GM21367 (cell line): ENCODE results near the gene PILRB.
A peak's percentile ranks its signal among the peaks of the same experiment; 100 is the strongest.
"Not testable (repeated sequence)": the region's sequence is repeated elsewhere in the genome, so short reads cannot be mapped to it uniquely, and the experiment has no call there.

ENCODE experiments used
- ATAC-seq: cut with Tn5 transposase; IDR thresholded peaks from one replicate; pipeline ENCODE4 v1.9.1; 2021; ENCODE audit not compliant: unreplicated experiment

Gene PILRB

DNA sequence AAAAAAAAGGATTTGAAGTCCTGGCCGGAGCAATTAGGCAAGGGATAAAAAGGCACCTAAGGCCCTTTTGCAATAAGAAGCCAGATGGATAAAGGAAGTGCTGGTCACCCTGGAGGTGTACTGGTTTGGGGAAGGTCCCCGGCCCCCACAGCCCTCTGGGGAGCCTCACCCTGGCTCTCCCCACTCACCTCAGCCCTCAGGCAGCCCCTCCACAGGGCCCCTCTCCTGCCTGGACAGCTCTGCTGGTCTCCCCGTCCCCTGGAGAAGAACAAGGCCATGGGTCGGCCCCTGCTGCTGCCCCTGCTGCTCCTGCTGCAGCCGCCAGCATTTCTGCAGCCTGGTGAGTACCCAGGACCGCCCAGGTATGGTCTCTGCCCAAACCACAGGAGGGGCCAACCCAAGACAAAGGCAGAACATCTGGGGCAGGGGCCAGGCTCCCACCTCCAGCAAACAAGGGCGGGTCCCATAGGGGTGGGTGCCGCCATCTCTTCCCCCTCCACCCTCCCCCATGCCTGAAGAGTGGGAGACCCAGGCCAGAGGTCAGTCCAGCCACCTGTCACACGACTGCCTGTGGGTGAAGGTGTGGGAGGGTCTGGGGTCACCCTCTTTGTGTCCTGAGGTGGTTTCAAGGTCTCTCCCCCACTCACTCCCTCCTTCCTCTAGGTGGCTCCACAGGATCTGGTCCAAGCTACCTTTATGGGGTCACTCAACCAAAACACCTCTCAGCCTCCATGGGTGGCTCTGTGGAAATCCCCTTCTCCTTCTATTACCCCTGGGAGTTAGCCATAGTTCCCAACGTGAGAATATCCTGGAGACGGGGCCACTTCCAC lies at the start of gene PILRB:
PILRB (plus strand) TSS at position 91 of the 830 bp plus-strand sequence; CDS start at position 277, 186 bp downstream.
- no peak for ATAC-seq

DNA sequence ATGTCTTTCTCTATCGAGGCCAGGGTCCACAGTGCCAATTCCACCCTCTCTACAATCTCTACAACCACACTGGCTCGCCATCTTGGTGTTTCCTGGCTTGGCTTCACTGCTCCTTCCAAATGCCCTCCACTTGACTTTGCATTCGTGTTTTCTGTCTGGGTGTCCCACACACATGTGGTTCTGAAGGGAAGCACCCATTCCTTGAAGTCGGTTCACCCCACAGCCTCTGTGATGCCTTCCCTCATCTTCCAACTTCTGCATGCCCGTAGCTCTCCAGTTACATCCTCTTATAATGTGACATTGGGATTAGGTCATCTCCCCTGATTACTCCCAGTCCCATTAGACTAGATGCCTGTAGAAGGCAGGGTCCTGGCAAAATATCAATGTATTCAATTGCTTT lies 39.6 kb upstream of the PILRB start:
- ATAC-seq, result not testable (repeated sequence)

DNA sequence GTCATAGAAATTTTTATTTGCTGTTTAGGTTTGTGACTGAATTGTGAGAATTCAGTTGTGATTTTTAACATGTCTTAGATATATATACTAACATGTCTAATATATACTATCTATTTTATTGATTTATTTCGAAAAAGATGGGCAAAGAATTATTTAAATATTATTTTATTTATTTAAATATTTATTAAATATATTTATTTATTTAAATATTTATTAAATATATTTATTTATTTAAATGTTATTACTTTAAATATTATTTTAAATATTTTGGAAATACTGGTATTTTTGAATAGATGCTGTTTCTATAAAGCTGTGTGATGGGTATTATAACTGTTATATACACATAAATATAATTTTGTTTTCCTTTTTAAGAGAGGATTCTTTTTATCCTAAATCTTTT lies 36.3 kb upstream of the PILRB start:
- not testable (repeated sequence) for ATAC-seq

DNA sequence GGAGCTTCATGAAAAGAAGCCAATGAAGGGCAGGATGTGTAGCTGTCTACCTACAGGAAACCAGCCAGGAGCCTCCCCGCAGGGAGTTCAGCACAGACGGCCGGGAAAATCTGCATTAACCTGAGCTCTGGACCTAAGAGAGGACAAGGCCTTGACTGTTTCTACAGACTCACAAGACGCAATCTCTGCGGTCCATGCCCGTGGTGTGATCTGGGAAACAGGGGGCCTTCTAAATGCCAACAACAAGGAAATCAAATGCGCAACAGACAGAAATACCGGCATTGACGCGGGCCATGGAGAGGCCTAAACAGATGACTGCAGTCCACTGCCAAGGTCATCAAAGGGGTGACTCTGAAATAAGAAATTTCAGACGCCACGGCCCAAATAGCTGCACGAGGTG lies 33.7 kb upstream of the PILRB start:
- not testable (repeated sequence) for ATAC-seq

DNA sequence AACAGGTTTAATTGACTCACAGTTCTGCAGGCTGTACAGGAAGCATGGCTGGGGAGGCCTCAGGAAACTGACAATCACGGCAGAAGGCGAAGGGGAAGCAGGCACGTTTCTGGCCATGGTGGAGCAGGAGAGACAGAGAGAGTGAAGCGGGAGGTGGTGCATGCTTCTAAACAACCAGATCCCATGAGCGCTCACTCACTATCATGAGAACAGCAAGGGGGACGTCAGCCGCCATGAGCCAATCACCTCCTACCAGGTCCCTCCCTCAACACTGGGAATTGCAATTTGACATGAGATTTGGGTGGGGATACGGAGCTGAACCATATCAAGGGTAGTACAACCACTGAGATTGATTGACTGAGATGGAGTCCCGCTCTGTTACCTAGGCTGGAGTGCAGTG lies 32.2 kb upstream of the PILRB start:
- not testable (repeated sequence) for ATAC-seq

DNA sequence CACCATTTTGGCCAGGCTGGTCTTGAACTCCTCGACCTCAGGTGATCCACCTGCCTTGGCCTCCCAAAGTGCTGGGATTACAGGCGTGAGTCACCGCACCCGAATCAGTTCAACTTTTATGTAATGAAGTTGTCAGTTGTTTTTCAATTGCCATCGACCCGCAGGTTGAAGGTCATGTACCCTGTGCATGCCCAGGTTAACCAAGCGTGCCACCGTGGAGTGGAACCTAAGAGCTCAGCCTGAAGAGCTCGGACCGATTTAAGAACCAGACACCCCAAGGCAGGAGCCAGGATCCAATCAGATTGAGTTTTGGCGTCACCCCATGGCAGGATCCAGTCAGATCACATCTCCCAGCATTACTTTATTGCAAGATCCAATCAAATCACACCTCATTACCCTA lies 31.0 kb upstream of the PILRB start:
- not testable (repeated sequence) for ATAC-seq

DNA sequence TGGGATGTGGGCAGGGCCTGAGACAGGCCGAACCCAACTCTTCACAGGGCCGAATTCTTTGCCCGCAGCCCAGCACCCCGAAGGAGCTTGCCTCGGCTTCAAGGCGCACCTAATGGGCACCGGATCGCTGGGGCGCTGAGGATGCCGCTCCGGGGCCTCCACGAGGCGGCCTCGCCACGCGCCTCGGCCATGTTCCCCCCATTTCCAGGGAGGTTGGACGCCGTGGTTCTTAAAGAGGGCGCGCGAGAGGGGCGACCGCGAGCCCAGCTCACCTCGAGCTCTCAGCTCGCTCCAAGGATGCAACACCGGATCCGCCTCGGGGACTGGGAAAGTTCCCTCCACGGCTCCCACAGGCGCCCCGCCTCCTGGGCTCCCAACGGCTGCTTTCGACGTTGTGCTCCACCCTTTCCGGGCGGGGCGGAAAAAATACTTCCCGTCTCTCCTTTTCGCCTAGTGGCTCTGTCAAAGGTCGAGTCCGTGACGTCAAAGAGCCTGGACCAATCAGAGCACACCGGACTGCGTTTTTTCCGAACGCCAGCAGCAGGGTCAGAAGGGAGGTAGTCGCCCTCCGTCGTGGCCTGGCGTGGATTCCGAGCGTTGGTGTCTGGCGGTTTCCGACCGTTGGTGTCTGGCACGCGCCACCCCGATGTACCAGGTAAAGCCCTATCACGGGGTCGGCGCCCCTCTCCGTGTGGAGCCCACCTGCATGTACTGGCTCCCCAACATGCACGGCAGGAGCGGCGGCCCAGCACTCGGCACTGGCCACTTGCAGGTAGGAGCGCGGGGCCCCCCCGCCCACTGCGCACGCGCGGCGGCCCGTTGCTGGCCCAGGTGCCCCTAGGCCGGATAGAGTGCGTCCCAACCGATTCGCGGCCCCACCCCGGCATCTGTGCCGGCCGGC lies 22.1 kb upstream of the PILRB start:
- ATAC-seq, result peak; percentile 76

DNA sequence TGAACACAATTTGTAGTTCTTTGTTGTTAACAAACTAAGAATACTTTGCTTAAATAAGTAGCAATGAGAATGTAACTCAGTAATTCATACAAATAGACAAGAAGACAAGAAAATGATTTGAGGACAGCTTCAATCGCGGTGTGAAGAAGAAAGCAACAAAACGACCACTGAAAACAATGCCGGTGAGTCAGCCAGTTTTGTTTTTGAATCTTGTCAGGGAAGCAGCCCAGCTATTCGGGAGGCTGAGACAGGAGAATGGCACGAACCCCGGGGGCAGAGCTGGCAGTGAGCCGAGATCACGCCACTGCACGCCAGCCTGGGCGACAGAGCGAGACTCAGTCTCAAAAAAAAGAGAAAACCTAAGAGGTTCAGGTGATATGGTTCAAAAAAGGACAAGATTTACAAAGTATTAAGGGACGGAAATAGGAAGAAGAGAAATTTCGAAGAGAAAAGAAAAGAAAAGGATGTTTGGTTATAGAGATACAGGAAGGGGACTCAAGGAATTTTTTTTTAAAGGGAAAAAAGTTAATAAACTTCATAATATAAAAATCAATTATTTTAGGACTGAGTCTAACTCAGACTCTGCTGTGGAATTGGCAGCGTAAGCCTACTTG lies 19.7 kb upstream of the PILRB start:
- not testable (repeated sequence) for ATAC-seq

DNA sequence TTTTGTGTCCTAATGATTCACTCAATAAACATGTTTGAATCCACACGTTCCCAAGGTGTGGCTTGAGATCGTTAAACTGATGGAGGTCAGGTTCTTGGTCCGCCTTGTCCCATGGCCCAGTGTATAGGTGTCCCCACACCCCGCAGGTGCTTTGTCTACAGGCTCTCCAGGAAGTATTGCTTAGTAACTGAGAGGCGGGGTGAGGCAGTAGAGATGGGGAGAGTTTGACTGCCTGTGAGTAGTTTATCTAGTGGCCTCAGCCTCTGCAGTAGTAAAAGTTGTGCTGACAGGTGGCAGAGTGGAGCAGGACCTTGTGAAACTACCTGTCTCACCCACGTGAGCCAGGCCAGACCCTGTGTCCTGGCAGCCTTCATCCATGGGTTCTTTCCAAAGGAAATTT lies 16.6 kb upstream of the PILRB start:
- not testable (repeated sequence) for ATAC-seq

DNA sequence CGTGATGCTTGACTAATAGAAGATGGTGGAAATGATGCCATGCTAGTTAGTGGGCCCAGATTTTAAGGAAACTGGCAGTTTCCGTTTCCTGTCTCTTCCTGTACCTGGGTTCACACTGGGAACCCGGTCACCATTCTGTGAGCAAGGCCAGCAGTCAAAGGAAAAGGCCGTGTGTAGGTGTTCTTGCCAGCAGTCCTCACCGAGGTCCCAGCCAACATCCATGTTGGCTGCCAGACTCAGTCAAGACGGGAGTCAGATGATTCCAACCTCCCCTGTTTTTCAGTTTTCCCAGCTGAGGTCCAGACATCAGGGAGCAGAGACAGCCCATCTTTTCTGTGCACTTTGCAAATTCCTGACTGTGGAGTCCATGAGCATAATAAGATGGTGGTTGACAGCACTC lies 15.2 kb upstream of the PILRB start:
- no peak for ATAC-seq

DNA sequence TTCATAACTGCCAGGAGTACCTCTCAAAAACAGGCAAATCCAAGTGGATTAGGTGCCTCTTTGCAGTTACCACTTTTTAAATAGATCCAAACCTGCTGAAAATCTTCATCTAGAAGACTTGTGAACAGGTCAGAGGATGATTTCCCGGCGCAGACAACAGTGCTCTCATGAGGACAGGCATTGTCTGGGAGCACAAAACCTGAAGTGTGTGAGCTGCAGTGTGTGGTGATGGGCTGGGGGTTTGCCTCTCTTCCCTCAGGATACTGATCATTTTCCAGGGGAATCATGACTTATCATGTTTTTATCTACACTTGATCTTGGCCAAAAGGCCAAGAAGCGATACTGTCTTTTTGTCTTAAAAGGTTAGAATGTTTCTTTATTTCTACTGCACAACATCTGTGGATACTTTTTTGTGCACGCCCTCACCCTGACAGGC lies 13.8 kb upstream of the PILRB start:
- ATAC-seq, result not testable (repeated sequence)

DNA sequence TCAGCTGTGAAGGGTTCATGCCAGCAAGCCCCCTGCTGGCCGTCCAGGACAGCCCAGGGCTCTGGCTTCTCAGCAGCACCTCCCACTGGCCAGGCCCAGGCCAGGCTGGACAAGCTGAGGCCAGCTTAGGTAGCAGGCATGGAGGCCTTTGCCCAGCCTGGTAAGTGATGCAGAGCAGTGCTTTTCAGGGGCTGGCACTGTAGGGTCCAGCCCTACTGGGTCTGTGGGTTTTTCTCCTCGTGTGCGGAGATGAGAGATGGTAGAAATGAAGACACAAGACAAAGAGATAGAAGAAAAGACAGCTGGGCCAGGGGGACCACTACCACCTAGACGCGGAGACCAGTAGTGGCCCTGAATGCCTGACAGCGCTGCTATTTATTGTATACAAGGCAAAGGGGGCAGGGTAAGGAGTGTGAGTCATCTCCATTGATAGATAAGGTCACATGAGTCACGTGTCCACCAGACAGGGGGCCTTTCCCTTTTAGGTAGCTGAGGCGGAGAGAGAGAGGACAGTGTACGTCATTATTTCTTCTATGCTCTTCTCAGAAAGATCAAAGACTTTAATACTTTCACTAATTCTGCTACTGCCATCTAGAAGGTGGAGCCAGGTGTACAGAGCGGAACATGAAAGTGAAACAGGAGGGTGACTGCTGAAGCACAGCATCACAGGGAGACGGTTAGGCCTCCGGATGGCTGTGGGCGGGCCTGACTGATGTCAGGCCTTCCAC lies 13.2 kb upstream of the PILRB start:
- ATAC-seq, result peak; percentile 63

DNA sequence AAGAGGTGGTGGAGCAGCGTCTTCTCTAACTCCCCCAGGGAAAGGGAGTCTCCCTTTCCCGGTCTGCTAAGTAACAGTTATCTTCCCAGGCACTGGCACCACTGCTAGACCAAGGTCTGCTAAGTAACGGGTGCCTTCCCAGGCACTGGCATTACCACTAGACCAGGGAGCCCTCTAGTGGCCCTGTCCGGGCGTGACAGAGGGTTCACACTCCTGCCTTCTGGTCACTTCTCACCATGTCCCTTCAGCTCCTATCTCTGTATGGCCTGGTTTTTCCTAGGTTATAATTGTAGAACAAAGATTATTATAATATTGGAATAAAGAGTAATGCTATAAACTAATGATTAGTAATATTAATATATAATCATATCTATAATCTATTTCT lies 12.6 kb upstream of the PILRB start:
- peak; percentile 9 for ATAC-seq

DNA sequence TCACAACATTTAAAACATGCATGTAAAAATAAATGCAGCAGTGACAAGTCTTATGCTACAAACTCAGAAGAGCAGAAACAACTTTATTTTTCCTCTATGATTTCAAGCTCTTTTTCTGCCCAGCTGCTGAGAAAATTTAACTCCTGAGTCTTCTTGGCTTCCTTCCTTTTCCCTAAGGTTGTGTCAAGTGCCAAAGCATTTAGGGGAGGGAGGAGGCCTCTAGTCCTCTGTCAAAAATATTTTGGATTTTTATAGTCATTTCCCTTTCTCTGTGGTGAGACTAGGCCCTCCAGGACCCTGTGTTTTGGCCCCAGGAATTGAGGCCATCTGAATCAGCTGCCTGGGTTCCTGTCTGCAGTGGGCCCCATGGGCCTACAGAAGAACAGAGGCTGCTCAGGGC lies 11.0 kb upstream of the PILRB start:
- ATAC-seq, result no peak

DNA sequence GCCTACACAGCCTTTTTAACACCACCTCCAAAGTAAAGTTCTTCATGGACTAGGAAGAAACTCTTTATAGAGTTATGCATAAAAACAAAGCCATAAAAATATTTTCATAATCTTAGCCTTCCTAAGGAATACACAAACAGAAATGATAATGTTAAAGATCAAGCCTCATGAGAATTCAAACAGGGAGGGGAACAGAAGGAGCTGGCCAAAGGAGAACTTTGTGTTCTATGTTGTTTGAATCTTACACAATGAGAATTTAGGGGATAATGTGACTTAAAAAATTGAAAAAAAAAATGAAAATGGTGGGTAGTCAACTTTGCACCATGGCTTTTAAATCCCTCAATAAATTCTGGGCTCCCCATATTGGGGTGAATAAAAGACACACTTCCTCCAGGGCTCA lies 9.1 kb upstream of the PILRB start:
- ATAC-seq, result no peak

DNA sequence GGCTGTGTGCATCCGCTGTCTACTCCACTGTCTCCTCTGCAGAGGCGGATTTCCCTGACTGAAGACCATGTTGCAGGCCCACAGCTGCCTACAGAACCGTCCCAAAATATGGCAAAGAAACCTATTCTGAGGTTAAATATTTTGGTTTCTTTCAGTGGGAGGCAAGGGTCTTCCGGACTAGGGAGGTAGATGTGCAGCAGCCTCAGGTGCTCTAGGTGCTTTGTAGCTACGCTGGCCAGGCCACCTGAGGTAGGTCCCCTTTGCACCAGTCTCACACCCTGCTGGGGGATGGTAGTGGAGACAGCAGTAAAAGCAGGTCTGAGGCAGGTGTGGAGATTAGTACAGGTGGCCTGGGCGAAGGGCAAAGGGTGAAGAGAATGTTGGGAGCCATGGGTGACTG lies 8.2 kb upstream of the PILRB start:
- no peak for ATAC-seq

DNA sequence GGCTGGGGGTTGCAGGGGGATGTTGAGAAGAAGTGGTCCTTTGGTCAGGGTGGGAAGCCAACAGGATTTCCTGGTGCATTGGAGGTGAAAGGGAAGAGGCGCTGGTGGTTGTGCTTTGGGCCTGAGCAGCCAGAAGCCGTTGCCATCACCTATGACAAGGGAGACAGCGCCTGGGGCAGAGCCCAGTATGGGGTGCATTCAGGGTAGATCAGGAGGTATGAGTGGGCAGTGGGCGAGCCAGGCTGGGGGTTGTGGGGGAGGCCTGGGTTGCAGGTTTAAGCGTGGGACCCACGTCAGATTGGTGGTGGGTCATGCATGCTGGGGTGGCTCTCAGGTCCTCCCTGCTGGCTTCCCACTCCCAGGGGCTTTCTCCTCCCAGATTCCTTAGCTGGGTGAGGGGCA lies 6.3 kb upstream of the PILRB start:
- no peak for ATAC-seq

DNA sequence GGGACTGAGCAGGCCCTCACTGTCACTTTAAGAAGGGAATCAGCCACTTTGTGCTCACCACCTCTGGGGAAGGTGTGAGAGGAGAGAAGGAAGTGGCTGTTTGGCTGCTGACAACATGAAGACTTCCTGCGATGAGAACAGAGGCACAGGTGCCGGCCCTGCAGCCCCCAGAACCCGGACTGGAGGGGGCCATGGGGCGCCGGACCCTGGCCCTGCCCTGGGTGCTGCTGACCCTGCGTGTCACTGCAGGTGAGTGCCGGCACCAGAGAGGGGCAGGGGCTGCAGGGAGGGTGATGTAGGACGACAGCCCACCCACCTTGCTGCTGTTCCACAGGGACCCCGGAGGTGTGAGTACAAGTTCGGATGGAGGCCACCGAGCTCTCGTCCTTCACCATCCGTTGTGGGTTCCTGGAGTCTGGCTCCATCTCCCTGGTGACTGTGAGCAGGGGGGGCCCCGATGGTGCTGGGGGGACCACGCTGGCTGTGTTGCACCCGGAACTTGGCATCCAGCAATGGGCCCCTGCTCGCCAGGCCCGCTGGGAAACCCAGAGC lies 5.6 kb upstream of the PILRB start:
- ATAC-seq, result not testable (repeated sequence)

DNA sequence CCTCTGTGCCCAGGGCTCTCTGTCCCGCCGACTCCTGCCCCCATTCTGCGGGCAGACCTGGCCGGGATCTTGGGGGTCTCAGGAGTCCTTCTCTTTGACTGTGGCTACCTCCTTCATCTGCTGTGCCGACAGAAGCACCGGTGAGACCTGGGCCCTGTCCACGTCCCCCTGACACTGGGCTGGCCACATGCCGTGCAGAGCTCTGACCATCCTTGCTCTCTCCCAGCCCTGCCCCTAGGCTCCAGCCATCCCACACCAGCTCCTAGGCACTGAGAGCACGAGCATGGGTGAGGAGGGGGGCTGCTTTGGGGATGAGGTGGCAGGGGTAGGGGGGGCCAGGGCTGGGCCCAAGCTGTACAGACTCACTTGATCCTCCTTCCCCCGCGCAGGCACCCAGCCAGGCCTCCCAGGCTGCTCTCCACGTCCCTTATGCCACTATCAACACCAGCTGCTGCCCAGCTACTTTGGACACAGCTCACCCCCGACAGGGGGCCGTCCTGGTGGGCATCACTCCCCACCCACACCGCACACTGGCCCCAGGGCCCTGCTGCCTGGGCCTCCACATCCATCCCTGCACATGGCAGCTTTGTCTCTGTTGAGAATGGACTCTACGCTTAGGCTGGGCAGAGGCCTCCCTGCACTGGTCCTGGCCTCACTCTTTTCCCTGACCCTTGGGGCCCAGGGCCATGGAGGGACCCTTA lies 4.8 kb upstream of the PILRB start:
- ATAC-seq, result no peak
